ENCODE measurements around the gene RARRES2.
"Not testable (repeated sequence)": the region's sequence is repeated elsewhere in the genome, so short reads cannot be mapped to it uniquely, and the experiment has no call there.

The RARRES2 gene

GRCh38 chr7:150314639-150315239 lies 26.7 kb downstream of the RARRES2 start:
- no peak for DNase-seq

GRCh38 chr7:150313870-150314269 lies 27.6 kb downstream of the RARRES2 start:
- no peak for DNase-seq

- no peak for DNase-seq
Observed at GRCh38 chr7:150313367-150313809, 28.0 kb downstream of the RARRES2 start.

GRCh38 chr7:150312649-150313366 lies 28.6 kb downstream of the RARRES2 start:
- DNase-seq, result not testable (repeated sequence)

- DNase-seq, result no peak
Observed at GRCh38 chr7:150311711-150312110, 29.7 kb downstream of the RARRES2 start.

GRCh38 chr7:150311146-150311545 lies 30.3 kb downstream of the RARRES2 start:
- DNase-seq, result no peak

GRCh38 chr7:150308575-150308974 lies 32.9 kb downstream of the RARRES2 start:
- no peak for DNase-seq

GRCh38 chr7:150307904-150308303 lies 33.5 kb downstream of the RARRES2 start:
- DNase-seq, result no peak

- no peak for DNase-seq
Observed at GRCh38 chr7:150307129-150307528, 34.3 kb downstream of the RARRES2 start.

- not testable (repeated sequence) for DNase-seq
Observed at GRCh38 chr7:150306377-150306776, 35.1 kb downstream of the RARRES2 start.

GRCh38 chr7:150305903-150306284 lies 35.5 kb downstream of the RARRES2 start:
- DNase-seq, result not testable (repeated sequence)

- not testable (repeated sequence) for DNase-seq
Observed at GRCh38 chr7:150305259-150305902, 36.0 kb downstream of the RARRES2 start.

GRCh38 chr7:150304499-150305258 lies 36.8 kb downstream of the RARRES2 start:
- DNase-seq, result not testable (repeated sequence)

- not testable (repeated sequence) for DNase-seq
Observed at GRCh38 chr7:150302908-150303310, 38.5 kb downstream of the RARRES2 start.

GRCh38 chr7:150297978-150298377 lies 43.5 kb downstream of the RARRES2 start:
- DNase-seq, result not testable (repeated sequence)

GRCh38 chr7:150296802-150297201 lies 44.6 kb downstream of the RARRES2 start:
- DNase-seq, result not testable (repeated sequence)

GRCh38 chr7:150295614-150296013 lies 45.8 kb downstream of the RARRES2 start:
- DNase-seq, result not testable (repeated sequence)

- DNase-seq, result not testable (repeated sequence)
Observed at GRCh38 chr7:150295027-150295426, 46.4 kb downstream of the RARRES2 start.

GRCh38 chr7:150290317-150290716 lies 51.1 kb downstream of the RARRES2 start:
- DNase-seq, result not testable (repeated sequence)

GRCh38 chr7:150288816-150289215 lies 52.6 kb downstream of the RARRES2 start:
- not testable (repeated sequence) for DNase-seq
